HepG2 (cell line): ENCODE data around the gene MTSS2. TPM values are rescaled to one million over a fixed set of nuclear protein-coding genes. Genes with fewer than 3 reads are reported as not detected.

ENCODE experiments used
- ATAC-seq: fragments of 200-7000 bp; cut with Tn5 transposase; 3 replicates; pipeline ENCODE4 v1.9.1; 2020; ENCODE audit warnings: mild to moderate bottlenecking, moderate library complexity
- BruUV-seq: library from RNA; stranded (reverse); fragments of 400-500 nt; replicated peaks from 2 replicates; lab custom pipeline; 2021; lab: Mats Ljungman, UMichigan
- CTCF ChIA-PET: fragments of 300-600 bp; formaldehyde crosslinking; extraction: SDS; loops from one replicate; lab custom pipeline; 2021; ENCODE audit warnings: low total read pairs, inconsistent platforms, low intra/inter-chr PET ratio; lab: Yijun Ruan, JAX
- POLR2A ChIA-PET: fragments of 350-600 bp; sonication (Branson Sonifier 250); formaldehyde crosslinking; loops from one replicate; lab custom pipeline; 2020; ENCODE audit warnings: antibody characterized with exemption, inconsistent platforms; lab: Yijun Ruan, JAX
- DNase-seq: peaks from one replicate; pipeline ENCODE4 v3.0.0-alpha.2; 2015; ENCODE audit warnings: low spot score
- FAIRE-seq: peaks from 3 replicates; lab custom pipeline; 2011; peaks lifted over from hg19 to GRCh38; lab: Jason Lieb, UNC
- H2AFZ ChIP-seq: one replicate; pipeline ENCODE4 v1.6.1; 2011; ENCODE audit warnings: low read length, inconsistent platforms
- H3K27ac ChIP-seq: fragments of 300-600 bp; 3 replicates; pipeline ENCODE4 v1.8.0; 2011; ENCODE audit warnings: mixed run types, mild to moderate bottlenecking, mixed read lengths, low read length, inconsistent platforms; ENCODE audit not compliant: insufficient read depth; ENCODE audit errors: extremely low read length
- H3K27me3 ChIP-seq, 2 experiments: fragments of 200-600 bp in 1 of 2; 2 replicates in 1 of 2; 3 replicates in 1 of 2; pipeline versions ENCODE4 v1.6.0 to v1.8.0; 2011; ENCODE audit warnings: low read length in 2 of 2, mild to moderate bottlenecking in 2 of 2, moderate library complexity in 2 of 2, inconsistent platforms in 1 of 2; ENCODE audit not compliant: insufficient read depth in 2 of 2, control insufficient read depth in 1 of 2
- H3K36me3 ChIP-seq, 2 experiments: fragments of 200-600 bp in 1 of 2; replicated peaks in 1 of 2; 2 replicates in 1 of 2; 3 replicates in 1 of 2; pipeline versions ENCODE4 v1.5.1 to v1.8.0; 2011; ENCODE audit warnings: low read length in 2 of 2, inconsistent platforms in 1 of 2; ENCODE audit not compliant: insufficient read depth in 2 of 2, control insufficient read depth in 1 of 2
- H3K4me1 ChIP-seq: 2 replicates; pipeline ENCODE4 v1.5.1; 2012; ENCODE audit warnings: low read length, inconsistent platforms; ENCODE audit not compliant: insufficient read depth
- H3K4me2 ChIP-seq: 2 replicates; pipeline ENCODE4 v1.6.0; 2011; ENCODE audit warnings: low read depth, low read length, inconsistent platforms
- H3K4me3 ChIP-seq, 3 experiments: fragments of 200-600 bp in 1 of 3; sonication (generic), shearing (Covaris generic) in 1 of 3; replicated peaks in 1 of 3; 2 replicates each; pipeline ENCODE4 v1.5.1; 2011 to 2016; ENCODE audit warnings: low read length in 3 of 3, inconsistent platforms in 2 of 3, low read depth in 2 of 3, mild to moderate bottlenecking in 2 of 3, control low read depth in 1 of 3, mixed read lengths in 1 of 3; ENCODE audit not compliant: insufficient read depth in 1 of 3
- H3K79me2 ChIP-seq: one replicate; pipeline ENCODE4 v1.6.1; 2011; ENCODE audit warnings: low read length, inconsistent platforms; ENCODE audit not compliant: insufficient read depth
- H3K9ac ChIP-seq: 2 replicates; pipeline ENCODE4 v1.6.0; 2011; ENCODE audit warnings: mild to moderate bottlenecking, low read depth, low read length, inconsistent platforms; ENCODE audit not compliant: insufficient read depth
- H3K9me3 ChIP-seq: 2 replicates; pipeline ENCODE4 v1.5.1; 2012; ENCODE audit warnings: mild to moderate bottlenecking, low read length
- H4K20me1 ChIP-seq: 2 replicates; pipeline ENCODE4 v1.6.0; 2011; ENCODE audit warnings: inconsistent platforms, mild to moderate bottlenecking, low read length, moderate library complexity; ENCODE audit not compliant: insufficient read depth
- BCL3 ChIP-seq: sonication (generic); formaldehyde crosslinking; IDR thresholded peaks from 2 replicates; pipeline ENCODE4 v1.5.1; 2020; ENCODE audit warnings: mild to moderate bottlenecking, missing genetic modification reagents, moderate library complexity
- HIC2 ChIP-seq: sonication (generic); formaldehyde crosslinking; IDR thresholded peaks from 2 replicates; pipeline ENCODE4 v1.9.0; 2022; ENCODE audit warnings: low read depth, missing genetic modification reagents
- HNRNPL ChIP-seq: fragments of 200-400 bp; formaldehyde crosslinking; IDR thresholded peaks from 2 replicates; pipeline ENCODE4 v1.6.1; 2017; ENCODE audit warnings: mild to moderate bottlenecking, low read depth, low read length
- HOXA3 ChIP-seq: sonication (generic); formaldehyde crosslinking; IDR thresholded peaks from 2 replicates; pipeline ENCODE4 v1.5.0; 2020; ENCODE audit warnings: missing genetic modification reagents
- MBD4 ChIP-seq: IDR thresholded peaks from 2 replicates; pipeline ENCODE4 v1.6.1; 2012; ENCODE audit warnings: low read length, inconsistent platforms, borderline replicate concordance
- NR0B2 ChIP-seq: sonication (generic); formaldehyde crosslinking; IDR thresholded peaks from 2 replicates; pipeline ENCODE4 v1.4.0; 2020; ENCODE audit warnings: mild to moderate bottlenecking, missing genetic modification reagents
- NRL ChIP-seq: sonication (generic); formaldehyde crosslinking; IDR thresholded peaks from 2 replicates; pipeline ENCODE4 v1.5.0; 2020; ENCODE audit warnings: missing genetic modification reagents, mild to moderate bottlenecking, moderate library complexity, borderline replicate concordance
- PLRG1 ChIP-seq: fragments of 450-650 bp; conservative IDR thresholded peaks from 2 replicates; pipeline ENCODE4 v1.6.1; 2016
- RXRA ChIP-seq: sonication (generic); formaldehyde crosslinking; IDR thresholded peaks from 2 replicates; pipeline ENCODE4 v1.5.1; 2020; ENCODE audit warnings: missing genetic modification reagents
- SOX5 ChIP-seq: IDR thresholded peaks from 2 replicates; pipeline ENCODE4 v1.6.1; 2016; ENCODE audit warnings: borderline replicate concordance
- ZNF687 ChIP-seq: sonication (generic); formaldehyde crosslinking; IDR thresholded peaks from 2 replicates; pipeline ENCODE4 v1.5.1; 2020; ENCODE audit warnings: mild to moderate bottlenecking, missing genetic modification reagents, moderate library complexity
- WGBS: methylation state at CpG from one replicate; pipeline ENCODE4 v1.1.6; 2017; ENCODE audit warnings: low lambda C conversion rate; 5-methylcytosine and 5-hydroxymethylcytosine counted together
- in situ Hi-C: cut with HindIII; loops from 2 replicates; pipeline ENCODE4 v1.10.0; 2017; ENCODE audit warnings: low pct_unique_long_range_greater_than_20kb; ENCODE audit not compliant: extremely low pct_ligation_motif_present
- intact Hi-C: fragments of 100-400 bp; cut with micrococcal nuclease; formaldehyde crosslinking; loops from one replicate; pipeline ENCODE4 v1.10.0; 2022; ENCODE audit not compliant: unreplicated experiment
- polyA plus RNA-seq, 8 experiments: library from polyadenylated mRNA; depleted of rRNA in 3 of 8; stranded (reverse) in 7 of 8; unstranded in 1 of 8; fragments of >200 nt; fragmentation: Illumina TruSeq in 4 of 8; extraction: Trizol in 4 of 8; gene quantifications; 2 replicates each; pipeline versions ENCODE4 v1.2.1 to v1.2.3, GENCODE V29; 2011 to 2016; ENCODE audit warnings: low read depth in 4 of 8, missing spikeins in 1 of 8, mixed read lengths in 1 of 8; ENCODE audit not compliant: insufficient read depth in 1 of 8
- total RNA-seq, 5 experiments: library from RNA; depleted of rRNA; stranded (reverse); fragments of >200 nt; fragmentation: Illumina TruSeq; extraction: Trizol; gene quantifications; 2 replicates each; pipeline ENCODE4 v1.2.3, GENCODE V29; 2016; ENCODE audit warnings: low read depth in 1 of 5

MTSS2 gene
- total and polyA plus RNA-seq, 2 of the 13 experiments (the other 11 are each of a cell fraction or from before 2014, with no cell fraction given), result 132 to 242 TPM

GRCh38 chr16:70696355-70696754 lies 10.5 kb upstream of the MTSS2 start (continued):
- TF ChIP-seq MBD4, result no peak

- no peaks in the 10 kb centered on the region for H3K79me2 ChIP-seq
- H3K4me2 ChIP-seq, result no peak overlapping the region
- 78% methylated on average over 10 of the region's 14 CpGs for WGBS
- H3K27ac ChIP-seq, result no peak overlapping the region
- peak; percentile 39 for ATAC-seq
- no peaks in the 10 kb centered on the region for H3K9me3 ChIP-seq
- H3K27me3 ChIP-seq, result no peaks in the 10 kb centered on the region
- H2AFZ ChIP-seq, result no peak overlapping the region
- FAIRE-seq, result no peak
- DNase-seq, result peak; percentile 34
- no TSS peak for BruUV-seq
- no peaks in the 10 kb centered on the region for H4K20me1 ChIP-seq
- intact Hi-C loops (no loop called here), in situ Hi-C loops (no loop called here)
- CTCF ChIA-PET, result no interaction called here
- POLR2A ChIA-PET, result interaction anchor here (0.8 to 2.6 kb wide), 5 partner anchors 8 to 29 kb away, joined by 3 to 14 read pairs (median 9); no protein-coding TSS in a partner anchor
- H3K4me3 ChIP-seq, result no peak overlapping the region
- H3K4me1 ChIP-seq, result peaks cover 48% of the 10 kb centered on the region
- peaks cover 8% of the 10 kb centered on the region in 2 experiments; a peak in 2 of 5 replicates for H3K36me3 ChIP-seq
- no peak overlapping the region; the same call in 1 of the 2 replicates for H3K9ac ChIP-seq
- 0 out of 2 replicates have a peak, but pooled peaks have one; percentile 35 for TF ChIP-seq RXRA (CRISPR knock-in tag)
- TF ChIP-seq SOX5 (CRISPR knock-in tag), result no peak
- peak; percentile 22; the same call in 1 of the 2 replicates for TF ChIP-seq HOXA3 (CRISPR knock-in tag)
- no peak for TF ChIP-seq PLRG1
- TF ChIP-seq NRL (CRISPR knock-in tag), result peak; percentile 69; the same call in 1 of the 2 replicates
- peak; percentile 89 for TF ChIP-seq HNRNPL
- peak; percentile 70; the same call in 1 of the 2 replicates for TF ChIP-seq HIC2 (CRISPR knock-in tag)
- 0 out of 2 replicates have a peak, but pooled peaks have one; percentile 39 for TF ChIP-seq NR0B2 (CRISPR knock-in tag)
- TF ChIP-seq ZNF687 (CRISPR knock-in tag), result peak; percentile 61
- TF ChIP-seq BCL3, result no peak
Observed at GRCh38 chr16:70695331-70696070, 9.6 kb upstream of the MTSS2 start.
